Left colon (tissue), 2 donors: ENCODE results near the gene RNU5D-1. TPM values are rescaled to one million over a fixed set of nuclear protein-coding genes. Genes with fewer than 3 reads are reported as not detected.
"Not testable (repeated sequence)": the region's sequence is repeated elsewhere in the genome, so short reads cannot be mapped to it uniquely, and the experiment has no call there.

Experiments
- ATAC-seq: fragments of 200-7000 bp; cut with Tn5 transposase; one replicate; pipeline ENCODE4 v1.9.1; 2020; ENCODE audit warnings: mild to moderate bottlenecking, moderate library complexity
- DNase-seq, 2 donors: peaks; one replicate each; pipeline ENCODE4 v3.0.0-alpha.2; 2020
- intact Hi-C, 2 donors: fragments of 100-400 bp; cut with DNase I in 1 of 2; cut with micrococcal nuclease in 1 of 2; formaldehyde crosslinking; loops; one replicate each; pipeline versions ENCODE4 v1.11.2 to v1.14.0; 2022; cut with DNase I, micrococcal nuclease
- total RNA-seq, 2 donors: library from RNA; stranded (reverse); fragmentation: NEBNext Ultra II Directional; extraction: Animal tissue kit (Norgen Biotek cat#: 25700); gene quantifications; one replicate each; pipeline ENCODE4 v1.2.1, GENCODE V29; 2021
- donor health status: DM: no; HTN: no; CAD: no.
- donor health status: DM: yes; HTN: yes; CAD: no.

Gene RNU5D-1
- total RNA-seq, 2 donors from 2014 or later, result not detected

GRCh38 chr1:44738953-44739306, 8.0 kb upstream of the RNU5D-1 start:
- intact Hi-C loops, DNase-seq, ATAC-seq: not testable (repeated sequence)

GRCh38 chr1:44735992-44736391, 5.0 kb upstream of the RNU5D-1 start:
- DNase-seq (no peak), ATAC-seq (no peak)
- intact Hi-C loops, result no loop called here

- intact Hi-C loops, result no loop called here
- no peak for ATAC-seq
Observed at GRCh38 chr1:44733784-44734183, 2.8 kb upstream of the RNU5D-1 start.

GRCh38 chr1:44733365-44733764, 2.4 kb upstream of the RNU5D-1 start:
- intact Hi-C loops, result no loop called here
- DNase-seq, result no peak
- ATAC-seq, result no peak

More at GRCh38 chr1:44733784-44734183, 2.8 kb upstream of the RNU5D-1 start:
- no peak for DNase-seq

GRCh38 chr1:44724955-44725698, 5.8 kb downstream of the RNU5D-1 start:
- no peak for DNase-seq
- intact Hi-C loops, result no loop called here
- no peak for ATAC-seq

GRCh38 chr1:44724296-44724954, 6.5 kb downstream of the RNU5D-1 start:
- DNase-seq, result no peak
- ATAC-seq, result no peak
- intact Hi-C loops, result no loop called here

- intact Hi-C loops, result no loop called here
- DNase-seq (no peak), ATAC-seq (no peak)
Observed at GRCh38 chr1:44723496-44724295, 7.3 kb downstream of the RNU5D-1 start.

- intact Hi-C loops, result no loop called here
- DNase-seq (no peak), ATAC-seq (no peak)
Observed at GRCh38 chr1:44723064-44723463, 7.9 kb downstream of the RNU5D-1 start.

- intact Hi-C loops, result no loop called here
- no peak for DNase-seq
- ATAC-seq, result peak; percentile 78
Observed at GRCh38 chr1:44721485-44722361, 9.2 kb downstream of the RNU5D-1 start.

- no peak for ATAC-seq
- DNase-seq, result no peak
- intact Hi-C loops, result no loop called here
Observed at GRCh38 chr1:44720281-44720680, 10.7 kb downstream of the RNU5D-1 start.

GRCh38 chr1:44719318-44719717, 11.7 kb downstream of the RNU5D-1 start:
- DNase-seq (no peak), ATAC-seq (no peak)
- intact Hi-C loops, result no loop called here

GRCh38 chr1:44718091-44718490, 12.9 kb downstream of the RNU5D-1 start:
- intact Hi-C loops, result no loop called here
- no peak for DNase-seq
- no peak for ATAC-seq

GRCh38 chr1:44717653-44718052, 13.3 kb downstream of the RNU5D-1 start:
- intact Hi-C loops, result no loop called here
- DNase-seq, result no peak
- ATAC-seq, result no peak

- DNase-seq, result no peak
- ATAC-seq, result no peak
- intact Hi-C loops, result no loop called here
Observed at GRCh38 chr1:44717156-44717555, 13.8 kb downstream of the RNU5D-1 start.

- intact Hi-C loops, result no loop called here
- ATAC-seq (peak; percentile 89), DNase-seq (peak in 1 of 2 donors; percentile 60)
Observed at GRCh38 chr1:44714944-44715571, 15.9 kb downstream of the RNU5D-1 start.

GRCh38 chr1:44714532-44714931, 16.4 kb downstream of the RNU5D-1 start:
- ATAC-seq (no peak), DNase-seq (no peak)
- intact Hi-C loops, result no loop called here

- intact Hi-C loops, result no loop called here
- DNase-seq (no peak), ATAC-seq (peak; percentile 68)
Observed at GRCh38 chr1:44713321-44713781, 17.6 kb downstream of the RNU5D-1 start.
